Pancreas (tissue), 10 donors: ENCODE data around the gene CRTC2. TPM values are rescaled to one million over a fixed set of nuclear protein-coding genes. Genes with fewer than 3 reads are reported as not detected.

Experiments
- ATAC-seq, 4 donors: fragments of 200-7000 bp; cut with Tn5 transposase; one replicate each; pipeline versions ENCODE4 v1.8.0 to v1.9.1; 2020; ENCODE audit warnings: mild to moderate bottlenecking in 4 of 4, moderate library complexity in 4 of 4
- DNase-seq, 6 donors: peaks; one replicate each; pipeline ENCODE4 v3.0.0-alpha.2; 2020
- FAIRE-seq: peaks from 2 replicates; lab custom pipeline; 2012; peaks lifted over from hg19 to GRCh38; lab: Jason Lieb, UNC
- H3K27ac ChIP-seq, 4 donors: fragments of 200-600 bp; sonication (generic); 1 replicate in 3 of 4; 2 replicates in 1 of 4; pipeline versions ENCODE4 v1.5.0 to v1.8.0; 2020
- H3K27me3 ChIP-seq, 4 donors: fragments of 200-600 bp; one replicate each; pipeline ENCODE4 v1.8.0; 2021
- H3K36me3 ChIP-seq, 3 donors: fragments of 200-600 bp; sonication (generic) in 1 of 3; one replicate each; pipeline versions ENCODE4 v1.5.0 to v1.8.0; 2020 to 2021
- H3K4me1 ChIP-seq, 3 donors: fragments of 200-600 bp; one replicate each; pipeline ENCODE4 v1.8.0; 2021
- H3K4me3 ChIP-seq, 4 donors: fragments of 200-600 bp; sonication (generic) in 2 of 4; one replicate each; pipeline versions ENCODE4 v1.5.0 to v1.8.0; 2020 to 2021
- H3K9me3 ChIP-seq, 4 donors: fragments of 200-600 bp; one replicate each; pipeline ENCODE4 v1.8.0; 2021
- CTCF ChIP-seq, 4 donors: fragments of 200-600 bp; sonication (generic) in 3 of 4; IDR thresholded peaks; one replicate each; pipeline versions ENCODE4 v1.5.0 to v1.8.0; 2021; ENCODE audit warnings: antibody characterized with exemption in 4 of 4
- WGBS, 2 donors: extraction: QIAGEN DNeasy Blood & Tissue Kit; methylation state at CpG; one replicate each; pipeline ENCODE4 v1.1.7; 2013; 5-methylcytosine and 5-hydroxymethylcytosine counted together
- intact Hi-C, 3 donors: fragments of 100-400 bp; cut with DNase I; formaldehyde crosslinking; loops; one replicate each; pipeline versions ENCODE4 v1.11.1 to v1.14.2; 2022
- polyA plus RNA-seq, 2 donors: library from polyadenylated mRNA; stranded (reverse); fragments of 200-250 nt; gene quantifications; one replicate each; pipeline ENCODE4 v1.2.3, GENCODE V29; 2013
- total RNA-seq, 6 donors: library from RNA; stranded (reverse); fragmentation: NEBNext Ultra II Directional in 4 of 6; extraction: Animal tissue kit (Norgen Biotek cat#: 25700) in 4 of 6; gene quantifications; one replicate each; pipeline versions ENCODE4 v1.2.1 to v1.2.4, GENCODE V29; 2021 to 2023
- donor health status: healthy with polysubstance abuse.
- donor health status: DM: no; HTN: no; CAD: no; lungs with moderate emphysema.
- donor health status: DM: no; HTN: no; CAD: no.
- donor health status: control.
- donor health status: control.
- donor health status: Bipolar disorder and iron deficiency.
- donor health status: DM: yes; HTN: yes; CAD: no.
- donor health status: DM: no; HTN: no; CAD: no.
- donor health status: DM: no; HTN: no; CAD: no.
- donor health status: DM: yes; HTN: yes; CAD: no.

Gene CRTC2
- total and polyA plus RNA-seq, 8 donors: 13.4 to 48.6 (median 20.7) TPM

GRCh38 chr1:153940756-153941155, 17.7 kb downstream of the CRTC2 start:
- Histone ChIP-seq H3K27me3 (no peaks in the 10 kb centered on the region), H3K9me3 (no peaks in the 10 kb centered on the region), H3K4me3 (no peak overlapping the region), H3K4me1 (no peaks in the 10 kb centered on the region), H3K36me3 (peaks cover 0 to 31% (median 23%) of the 10 kb centered on the region in 3 donors), H3K27ac (no peak overlapping the region)
- 95% methylated on average over 8 of the region's 8 CpGs for WGBS, 2 donors
- FAIRE-seq (no peak), ATAC-seq (no peak), DNase-seq (no peak)
- no peak for TF ChIP-seq CTCF (IDR thresholded peaks at IDR 0.05)
- intact Hi-C loops: loop anchor here in 1 of 3 donors (10.0 kb wide), 2 partner anchors 116 to 146 kb away; no protein-coding TSS in a partner anchor

- 94 to 95% methylated on average over 12 of the region's 12 CpGs for WGBS, 2 donors
- Histone ChIP-seq H3K9me3 (no peaks in the 10 kb centered on the region), H3K36me3 (peaks cover 0 to 34% (median 28%) of the 10 kb centered on the region in 3 donors), H3K4me1 (no peaks in the 10 kb centered on the region), H3K4me3 (no peak overlapping the region), H3K27ac (no peak overlapping the region), H3K27me3 (no peaks in the 10 kb centered on the region)
- intact Hi-C loops: loop anchor here in 1 of 3 donors (10.0 kb wide), 1 partner anchor 125 kb away; no protein-coding TSS in a partner anchor
- ATAC-seq: no peak
- no peak for TF ChIP-seq CTCF (IDR thresholded peaks at IDR 0.05)
- DNase-seq: no peak
- no peak for FAIRE-seq
Measured at GRCh38 chr1:153939476-153939875, 18.9 kb downstream of the CRTC2 start.

- H3K27ac ChIP-seq: no peak overlapping the region
- H3K9me3 ChIP-seq: no peaks in the 10 kb centered on the region
- WGBS, 2 donors: 61 to 63% methylated on average over 3 of the region's 3 CpGs
- no peaks in the 10 kb centered on the region for H3K27me3 ChIP-seq
- no peak overlapping the region for H3K4me3 ChIP-seq
- H3K4me1 ChIP-seq: no peaks in the 10 kb centered on the region
- ATAC-seq: no peak
- intact Hi-C loops: loop anchor here in 1 of 3 donors (10.0 kb wide), 1 partner anchor 124 kb away; no protein-coding TSS in a partner anchor
- TF ChIP-seq CTCF (IDR thresholded peaks at IDR 0.05): no peak
- H3K36me3 ChIP-seq: peaks cover 0 to 38% (median 29%) of the 10 kb centered on the region in 3 donors
- no peak for DNase-seq
- no peak for FAIRE-seq
Measured at GRCh38 chr1:153938996-153939395, 19.4 kb downstream of the CRTC2 start.

GRCh38 chr1:153937331-153937730, 21.1 kb downstream of the CRTC2 start:
- DNase-seq: no peak
- H3K36me3 ChIP-seq: peaks cover 0 to 43% (median 33%) of the 10 kb centered on the region in 3 donors
- no peak for FAIRE-seq
- intact Hi-C loops: loop anchor here in 1 of 3 donors (10.0 kb wide), 1 partner anchor 123 kb away; no protein-coding TSS in a partner anchor
- no peak for ATAC-seq
- H3K27me3 ChIP-seq: no peaks in the 10 kb centered on the region
- TF ChIP-seq CTCF (IDR thresholded peaks at IDR 0.05): no peak
- no peak overlapping the region for H3K4me3 ChIP-seq
- H3K4me1 ChIP-seq: no peaks in the 10 kb centered on the region
- H3K27ac ChIP-seq: no peak overlapping the region
- no peaks in the 10 kb centered on the region for H3K9me3 ChIP-seq
- 96% methylated on average over 10 of the region's 10 CpGs for WGBS, 2 donors
